ENCODE measurements around the gene BAHCC1. TPM values are rescaled to one million over a fixed set of nuclear protein-coding genes. Genes with fewer than 3 reads are reported as not detected.

The BAHCC1 gene
- total RNA-seq, 1 experiment from 2014 or later: 33.7 TPM

DNA sequence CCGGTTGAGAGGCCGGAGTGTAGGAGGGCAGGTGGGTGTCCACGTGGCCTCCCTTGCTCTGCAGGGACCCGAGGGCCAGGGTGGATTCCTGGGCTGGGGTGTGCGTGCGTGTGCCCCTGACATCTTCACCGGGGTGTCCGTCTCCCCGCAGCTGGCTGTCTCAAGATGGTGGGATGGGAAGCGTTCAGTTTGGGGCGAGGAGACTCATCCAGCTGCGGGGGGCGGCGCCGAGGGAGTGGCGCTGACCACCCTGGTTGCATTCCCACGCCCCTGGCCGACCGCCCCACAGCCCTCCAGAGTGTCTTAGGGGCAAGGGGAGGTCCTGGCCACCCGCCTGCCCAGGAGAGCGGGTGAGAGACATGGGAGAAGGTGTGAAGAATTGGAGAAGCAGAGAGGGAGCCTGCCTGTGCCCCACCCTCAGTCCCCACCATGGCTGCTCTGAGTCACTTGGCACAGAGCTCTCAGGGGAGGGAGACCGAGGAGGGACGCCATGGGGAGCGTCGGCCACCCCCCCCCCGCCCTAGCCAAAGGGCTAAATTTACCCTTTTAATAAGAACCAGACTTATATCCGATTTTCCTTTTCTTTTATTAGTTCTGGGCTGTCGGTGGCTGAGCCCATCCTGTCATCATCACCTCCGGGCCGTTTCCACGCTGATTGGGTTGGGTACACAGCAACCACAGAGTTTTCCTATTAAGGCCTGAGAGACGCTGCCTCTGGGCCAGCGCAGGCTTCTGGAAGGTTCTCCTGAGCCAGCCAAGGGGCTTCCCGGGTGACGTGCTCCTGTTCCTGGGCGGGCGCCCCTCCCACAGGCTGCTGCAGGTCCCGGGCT, 22.0 kb downstream of the BAHCC1 start:
- BruUV-seq (replicated peaks): no TSS peak
- Histone ChIP-seq H3K9me3 (ENCODE audit: insufficient read depth, low read depth) (no peaks in the 10 kb centered on the region), H3K9me2 (ENCODE audit: insufficient read depth) (no peaks in the 10 kb centered on the region), H3K4me3 (no peak overlapping the region), H3K4me1 (replicated peaks; ENCODE audit: insufficient read depth) (peaks cover 19% of the 10 kb centered on the region), H3K36me3 (ENCODE audit: low read depth) (no peaks in the 10 kb centered on the region), H2AFZ (no peak overlapping the region), H3K27ac (no peak overlapping the region), H3K27me3 (ENCODE audit: insufficient read depth, low read depth) (no peaks in the 10 kb centered on the region), H4K20me1 (ENCODE audit: insufficient read depth) (no peaks in the 10 kb centered on the region), H3K4me2 (no peak overlapping the region), H3K79me2 (ENCODE audit: low read depth) (no peaks in the 10 kb centered on the region), H3F3A (ENCODE audit: insufficient read depth, low read depth) (peaks cover 10% of the 10 kb centered on the region; the same call in 1 of the 2 replicates)
- DNase-seq: no peak
- TF ChIP-seq EZH2 (IDR thresholded peaks at IDR 0.05; ENCODE audit: low read depth): no peak
- TF ChIP-seq, protein P1, sequence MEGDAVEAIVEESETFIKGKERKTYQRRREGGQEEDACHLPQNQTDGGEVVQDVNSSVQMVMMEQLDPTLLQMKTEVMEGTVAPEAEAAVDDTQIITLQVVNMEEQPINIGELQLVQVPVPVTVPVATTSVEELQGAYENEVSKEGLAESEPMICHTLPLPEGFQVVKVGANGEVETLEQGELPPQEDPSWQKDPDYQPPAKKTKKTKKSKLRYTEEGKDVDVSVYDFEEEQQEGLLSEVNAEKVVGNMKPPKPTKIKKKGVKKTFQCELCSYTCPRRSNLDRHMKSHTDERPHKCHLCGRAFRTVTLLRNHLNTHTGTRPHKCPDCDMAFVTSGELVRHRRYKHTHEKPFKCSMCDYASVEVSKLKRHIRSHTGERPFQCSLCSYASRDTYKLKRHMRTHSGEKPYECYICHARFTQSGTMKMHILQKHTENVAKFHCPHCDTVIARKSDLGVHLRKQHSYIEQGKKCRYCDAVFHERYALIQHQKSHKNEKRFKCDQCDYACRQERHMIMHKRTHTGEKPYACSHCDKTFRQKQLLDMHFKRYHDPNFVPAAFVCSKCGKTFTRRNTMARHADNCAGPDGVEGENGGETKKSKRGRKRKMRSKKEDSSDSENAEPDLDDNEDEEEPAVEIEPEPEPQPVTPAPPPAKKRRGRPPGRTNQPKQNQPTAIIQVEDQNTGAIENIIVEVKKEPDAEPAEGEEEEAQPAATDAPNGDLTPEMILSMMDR (conservative IDR thresholded peaks at IDR 0.05): no peak
- intact Hi-C loops (cut with micrococcal nuclease; ENCODE audit: unreplicated experiment): no loop called here
- POLR2A ChIA-PET (ENCODE audit: unreplicated experiment): no interaction called here
- CTCF ChIA-PET: no interaction called here

DNA sequence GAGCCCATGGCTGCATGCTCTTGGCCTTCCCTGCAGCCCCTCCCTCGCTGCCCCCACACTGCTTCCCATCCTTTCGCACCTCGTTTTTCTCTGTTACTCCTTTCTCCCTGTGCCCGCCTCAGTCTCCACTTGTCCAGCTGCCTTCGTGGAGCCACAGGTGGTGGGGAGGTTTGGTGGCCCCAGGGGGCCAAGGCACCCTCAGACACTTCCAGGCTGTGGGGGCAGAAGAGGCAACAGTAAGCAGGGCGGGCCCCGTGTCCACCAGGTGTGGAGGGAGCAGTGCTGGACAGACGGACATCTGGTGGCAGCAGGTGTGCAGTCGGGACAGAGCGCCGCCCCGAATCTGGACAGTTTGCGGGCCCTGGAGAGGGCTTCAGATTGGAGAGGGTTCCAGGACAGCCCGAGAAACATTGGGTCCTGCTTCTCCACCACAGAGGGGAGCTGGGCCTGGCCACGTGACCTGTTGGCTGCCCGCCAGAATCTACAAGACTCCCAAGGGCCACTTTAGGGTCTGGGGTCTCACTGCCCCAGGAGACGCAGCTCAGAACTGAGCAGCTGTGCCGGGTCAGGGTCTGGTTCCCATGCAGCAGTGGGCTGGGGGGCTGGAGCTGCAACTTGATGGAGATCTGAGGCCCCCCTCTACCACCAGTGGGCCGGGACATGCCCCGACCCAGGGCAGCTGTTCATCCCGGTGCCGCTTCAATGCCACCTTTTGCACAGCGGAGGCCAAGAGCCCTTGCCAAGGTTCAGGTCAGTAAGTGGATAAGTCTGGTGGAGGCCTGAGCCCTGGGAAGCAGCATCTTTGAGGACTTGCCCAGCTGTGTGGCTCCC, 22.8 kb downstream of the BAHCC1 start:
- Histone ChIP-seq H3K9me2 (ENCODE audit: insufficient read depth) (no peaks in the 10 kb centered on the region), H3K27me3 (ENCODE audit: insufficient read depth, low read depth) (no peaks in the 10 kb centered on the region), H3K9me3 (ENCODE audit: insufficient read depth, low read depth) (no peaks in the 10 kb centered on the region), H3K4me1 (replicated peaks; ENCODE audit: insufficient read depth) (peaks cover 27% of the 10 kb centered on the region), H3K36me3 (ENCODE audit: low read depth) (no peaks in the 10 kb centered on the region), H3K4me3 (no peak overlapping the region), H3K79me2 (ENCODE audit: low read depth) (no peaks in the 10 kb centered on the region), H2AFZ (no peak overlapping the region), H4K20me1 (ENCODE audit: insufficient read depth) (no peaks in the 10 kb centered on the region), H3K4me2 (no peak overlapping the region), H3F3A (ENCODE audit: insufficient read depth, low read depth) (peaks cover 10% of the 10 kb centered on the region; the same call in 1 of the 2 replicates), H3K27ac (no peak overlapping the region)
- CTCF ChIA-PET: no interaction called here
- intact Hi-C loops (cut with micrococcal nuclease; ENCODE audit: unreplicated experiment): loop anchor here (2.0 kb wide), 1 partner anchor 23 kb away; the partner anchor contains the start of gene BAHCC1
- TF ChIP-seq, protein P1 (conservative IDR thresholded peaks at IDR 0.05): no peak
- TF ChIP-seq EZH2 (IDR thresholded peaks at IDR 0.05; ENCODE audit: low read depth): no peak
- no TSS peak for BruUV-seq (replicated peaks)
- POLR2A ChIA-PET (ENCODE audit: unreplicated experiment): no interaction called here
- no peak for DNase-seq

DNA sequence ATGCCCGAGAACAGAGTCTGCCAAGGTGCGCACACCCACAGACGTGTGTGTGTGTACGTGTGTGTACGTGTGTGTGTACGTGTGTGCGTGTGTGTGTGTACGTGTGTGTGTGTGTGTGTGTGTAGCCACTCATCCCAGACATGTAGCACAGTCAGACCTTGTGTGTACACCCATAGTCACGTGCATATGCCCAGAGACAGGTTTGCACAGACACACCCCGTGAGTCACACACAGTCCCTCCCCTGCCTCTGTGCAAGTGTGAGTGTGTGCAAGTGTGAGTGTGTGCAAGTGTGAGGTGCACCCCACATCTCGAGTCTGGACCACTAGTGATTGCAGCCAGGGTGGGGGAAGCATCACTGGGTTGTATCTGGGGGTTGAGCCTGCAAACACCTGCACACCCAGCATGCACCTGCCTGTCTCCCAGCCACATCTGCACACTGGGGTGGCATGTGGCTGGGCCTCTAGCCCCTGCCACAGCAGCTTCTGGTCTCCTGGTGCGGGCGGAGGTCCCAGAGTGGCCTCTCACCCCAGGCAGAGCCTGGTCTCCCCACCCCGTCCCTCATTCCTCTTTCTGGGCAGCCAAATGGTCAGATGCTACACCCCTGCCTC, 23.6 kb downstream of the BAHCC1 start:
- peak in 1 of 2 experiments; percentile 33 for DNase-seq
- Histone ChIP-seq H3K4me1 (replicated peaks; ENCODE audit: insufficient read depth) (peaks cover 32% of the 10 kb centered on the region), H3K27me3 (ENCODE audit: insufficient read depth, low read depth) (no peaks in the 10 kb centered on the region), H3K27ac (no peak overlapping the region), H2AFZ (no peak overlapping the region), H3K9me2 (ENCODE audit: insufficient read depth) (no peaks in the 10 kb centered on the region), H4K20me1 (ENCODE audit: insufficient read depth) (no peaks in the 10 kb centered on the region), H3K9me3 (ENCODE audit: insufficient read depth, low read depth) (no peaks in the 10 kb centered on the region), H3K79me2 (ENCODE audit: low read depth) (0 out of 2 replicates have a peak, but pooled peaks cover under 1% of the 10 kb centered on the region), H3K4me3 (peak overlapping the region; percentile 40; the same call in 1 of the 2 replicates), H3F3A (ENCODE audit: insufficient read depth, low read depth) (peaks cover 10% of the 10 kb centered on the region; the same call in 1 of the 2 replicates), H3K36me3 (ENCODE audit: low read depth) (no peaks in the 10 kb centered on the region), H3K4me2 (peak overlapping the region; percentile 71)
- no peak for TF ChIP-seq EZH2 (IDR thresholded peaks at IDR 0.05; ENCODE audit: low read depth)
- TF ChIP-seq, protein P1 (conservative IDR thresholded peaks at IDR 0.05): no peak
- intact Hi-C loops (cut with micrococcal nuclease; ENCODE audit: unreplicated experiment): loop anchor here (2.0 kb wide), 1 partner anchor 24 kb away; the partner anchor contains the start of gene BAHCC1
- ChIA-PET POLR2A (ENCODE audit: unreplicated experiment) (interaction anchor here (0.5 to 0.7 kb wide), 5 partner anchors 81 to 196 kb away, joined by 4 to 24 read pairs (median 8); partner anchors contain the start of gene CEP131), CTCF (interaction anchor here (0.6 kb wide), 2 partner anchors 83 to 123 kb away, joined by 7 to 8 read pairs; no protein-coding TSS in a partner anchor)
- no TSS peak for BruUV-seq (replicated peaks)
